ENCODE results near the gene PRKCD. TPM values are rescaled to one million over a fixed set of nuclear protein-coding genes. Genes with fewer than 3 reads are reported as not detected.

Gene PRKCD
- total RNA-seq, 6 donors from 2014 or later = 57.7 to 116 (median 67.9) TPM

DNA sequence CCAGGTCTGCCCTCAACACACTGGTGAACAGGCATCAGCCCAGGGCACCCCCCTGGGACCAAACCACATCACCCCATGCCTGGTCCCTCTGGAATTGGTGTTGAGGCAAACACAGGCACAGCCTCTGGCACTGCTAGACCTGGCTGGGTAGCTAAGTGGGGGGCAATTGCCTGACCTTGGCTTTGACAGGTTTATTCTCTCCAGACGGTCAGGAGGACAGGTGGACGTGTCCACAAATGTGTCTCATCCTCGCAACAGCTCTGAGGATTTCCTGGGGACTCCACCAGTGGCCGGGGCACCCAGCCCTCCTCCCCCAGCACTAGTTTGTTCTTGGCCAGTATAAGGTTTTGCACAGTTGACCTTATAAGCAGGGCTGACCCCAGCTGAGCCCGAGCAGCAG lies 63.5 kb downstream of the PRKCD start:
- Histone ChIP-seq H3K27me3 (no peaks in the 10 kb centered on the region), H3K4me3 (no peak overlapping the region), H3K36me3 (peaks cover 48 to 70% (median 66%) of the 10 kb centered on the region in 4 donors), H3K4me1 (no peaks in the 10 kb centered on the region), H3K9me3 (no peaks in the 10 kb centered on the region), H3K27ac (no peak overlapping the region)
- WGBS, 2 donors = 83 to 89% methylated on average over 5 of the region's 5 CpGs
- no peak for DNase-seq
- no peak for ATAC-seq (ENCODE audit: low FRiP score in 2 of 2)
- TF ChIP-seq POLR2A (IDR thresholded peaks at IDR 0.05) = no peak
- no peak for TF ChIP-seq POLR2AphosphoS5 (IDR thresholded peaks at IDR 0.05)
- no peak for TF ChIP-seq EP300 (IDR thresholded peaks at IDR 0.05)
- TF ChIP-seq, protein P1, sequence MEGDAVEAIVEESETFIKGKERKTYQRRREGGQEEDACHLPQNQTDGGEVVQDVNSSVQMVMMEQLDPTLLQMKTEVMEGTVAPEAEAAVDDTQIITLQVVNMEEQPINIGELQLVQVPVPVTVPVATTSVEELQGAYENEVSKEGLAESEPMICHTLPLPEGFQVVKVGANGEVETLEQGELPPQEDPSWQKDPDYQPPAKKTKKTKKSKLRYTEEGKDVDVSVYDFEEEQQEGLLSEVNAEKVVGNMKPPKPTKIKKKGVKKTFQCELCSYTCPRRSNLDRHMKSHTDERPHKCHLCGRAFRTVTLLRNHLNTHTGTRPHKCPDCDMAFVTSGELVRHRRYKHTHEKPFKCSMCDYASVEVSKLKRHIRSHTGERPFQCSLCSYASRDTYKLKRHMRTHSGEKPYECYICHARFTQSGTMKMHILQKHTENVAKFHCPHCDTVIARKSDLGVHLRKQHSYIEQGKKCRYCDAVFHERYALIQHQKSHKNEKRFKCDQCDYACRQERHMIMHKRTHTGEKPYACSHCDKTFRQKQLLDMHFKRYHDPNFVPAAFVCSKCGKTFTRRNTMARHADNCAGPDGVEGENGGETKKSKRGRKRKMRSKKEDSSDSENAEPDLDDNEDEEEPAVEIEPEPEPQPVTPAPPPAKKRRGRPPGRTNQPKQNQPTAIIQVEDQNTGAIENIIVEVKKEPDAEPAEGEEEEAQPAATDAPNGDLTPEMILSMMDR (IDR thresholded peaks at IDR 0.05) = no peak

DNA sequence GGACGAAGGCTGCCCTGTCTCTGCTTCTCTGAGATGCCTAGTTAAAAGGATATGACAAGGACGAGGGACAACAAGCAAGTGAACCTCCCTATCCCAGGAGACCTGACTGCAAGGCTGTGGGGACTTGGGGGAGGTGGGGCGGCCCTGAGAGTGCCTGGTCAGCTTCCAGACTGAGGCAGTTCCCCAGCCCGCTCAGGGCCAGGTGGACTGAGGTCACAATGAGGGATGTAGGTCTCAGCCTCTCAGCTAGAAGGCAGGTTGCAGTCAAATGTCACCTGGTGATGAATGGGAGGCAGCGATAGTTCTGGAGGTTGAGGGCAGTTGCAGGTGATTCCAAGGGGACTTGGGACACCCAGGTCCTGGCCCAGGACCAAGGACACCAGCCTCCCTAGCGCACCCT lies 64.2 kb downstream of the PRKCD start:
- Histone ChIP-seq H3K27ac (no peak overlapping the region), H3K4me3 (no peak overlapping the region), H3K36me3 (peaks cover 52 to 77% (median 73%) of the 10 kb centered on the region in 4 donors), H3K27me3 (no peaks in the 10 kb centered on the region), H3K4me1 (no peaks in the 10 kb centered on the region), H3K9me3 (no peaks in the 10 kb centered on the region)
- no peak for ATAC-seq (ENCODE audit: low FRiP score in 2 of 2)
- TF ChIP-seq, protein P1 (IDR thresholded peaks at IDR 0.05) = no peak
- TF ChIP-seq POLR2AphosphoS5 (IDR thresholded peaks at IDR 0.05) (no peak), EP300 (IDR thresholded peaks at IDR 0.05) (no peak), POLR2A (IDR thresholded peaks at IDR 0.05) (no peak)
- WGBS, 2 donors = 85 to 94% methylated on average over 4 to 6 of the region's 6 CpGs
- DNase-seq = no peak

DNA sequence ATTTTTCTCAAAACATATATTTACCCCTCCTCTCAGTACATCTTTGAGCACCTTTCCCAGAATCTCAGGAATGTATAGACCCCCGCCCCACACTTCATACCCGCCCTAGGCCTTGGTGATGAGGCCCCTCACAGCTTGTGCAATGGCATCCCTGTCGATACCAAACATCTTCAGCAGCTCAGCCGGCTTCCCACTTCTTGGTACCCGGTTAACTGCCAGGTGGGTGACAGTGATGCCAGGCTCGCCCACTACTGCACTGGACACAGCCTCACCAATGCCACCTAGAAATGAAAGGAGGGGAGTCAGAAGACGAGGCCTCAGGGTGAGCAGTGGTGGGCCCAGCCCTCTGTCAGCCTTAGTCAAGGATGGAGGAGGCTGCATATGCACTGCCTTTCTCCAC lies 64.6 kb downstream of the PRKCD start:
- 80 to 91% methylated on average over 7 of the region's 7 CpGs for WGBS, 2 donors
- no peaks in the 10 kb centered on the region for H3K27me3 ChIP-seq
- H3K36me3 ChIP-seq = peaks cover 57 to 82% (median 77%) of the 10 kb centered on the region in 4 donors
- no peaks in the 10 kb centered on the region for H3K9me3 ChIP-seq
- ATAC-seq (ENCODE audit: low FRiP score in 2 of 2) (no peak), DNase-seq (no peak)
- H3K27ac ChIP-seq = no peak overlapping the region
- H3K4me1 ChIP-seq = no peaks in the 10 kb centered on the region
- no peak for TF ChIP-seq EP300 (IDR thresholded peaks at IDR 0.05)
- TF ChIP-seq, protein P1 (IDR thresholded peaks at IDR 0.05) = no peak
- no peak for TF ChIP-seq POLR2A (IDR thresholded peaks at IDR 0.05)
- H3K4me3 ChIP-seq = no peak overlapping the region

DNA sequence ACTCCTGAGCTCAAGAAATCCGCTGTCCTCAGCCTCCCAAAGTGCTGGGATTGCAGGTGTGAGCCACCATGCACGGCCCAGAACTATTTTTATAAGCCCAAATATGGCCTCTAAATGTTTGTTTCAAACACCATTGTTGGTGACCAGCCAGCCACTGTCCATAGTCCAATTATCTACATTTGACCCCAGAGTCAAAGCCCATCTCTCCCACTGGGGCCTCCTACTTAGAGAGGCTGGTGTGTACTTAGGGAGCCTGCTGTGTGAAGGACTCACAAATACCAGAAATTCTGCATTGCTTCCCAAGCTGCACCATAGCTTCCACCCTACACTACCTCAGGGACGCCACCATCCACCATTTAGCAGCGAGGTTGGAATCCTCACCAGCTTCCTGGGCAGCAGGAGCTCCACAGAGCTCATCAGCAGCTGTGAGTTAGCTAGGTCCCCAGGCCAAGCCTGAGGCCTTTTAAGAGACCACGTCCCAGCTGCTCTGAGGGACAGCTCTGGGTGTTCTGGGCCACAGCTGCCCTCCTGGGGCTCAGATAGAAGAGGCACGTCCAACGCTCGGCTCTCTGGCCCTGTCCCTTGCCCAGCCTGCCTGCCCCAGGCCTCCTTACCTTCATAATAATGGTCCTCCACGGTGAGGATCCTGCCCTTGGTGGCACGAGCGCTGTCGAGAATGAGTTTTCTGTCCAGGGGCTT lies 65.3 kb downstream of the PRKCD start:
- DNase-seq (no peak), ATAC-seq (ENCODE audit: low FRiP score in 2 of 2) (no peak)
- peaks cover 63 to 88% (median 84%) of the 10 kb centered on the region in 4 donors for H3K36me3 ChIP-seq
- 93 to 94% methylated on average over 6 to 12 of the region's 12 CpGs for WGBS, 2 donors
- no peak for TF ChIP-seq POLR2AphosphoS5 (IDR thresholded peaks at IDR 0.05)
- TF ChIP-seq, protein P1 (IDR thresholded peaks at IDR 0.05) = no peak
- TF ChIP-seq POLR2A (IDR thresholded peaks at IDR 0.05) = no peak
- no peak for TF ChIP-seq EP300 (IDR thresholded peaks at IDR 0.05)
- no peak overlapping the region for H3K4me3 ChIP-seq
- no peak overlapping the region for H3K27ac ChIP-seq
- no peaks in the 10 kb centered on the region for H3K9me3 ChIP-seq
- H3K27me3 ChIP-seq = no peaks in the 10 kb centered on the region
- H3K4me1 ChIP-seq = no peaks in the 10 kb centered on the region

All from upper lobe of left lung (tissue), 6 donors.